Loucy (cell line): ENCODE data around the gene MYT1.

Experiments
- CTCF ChIP-seq: fragments of 200-600 bp; sonication (generic); conservative IDR thresholded peaks from 2 replicates; pipeline ENCODE4 v1.5.1; 2014; ENCODE audit warnings: mild to moderate bottlenecking, antibody characterized with exemption, low read length
- EZH2phosphoT487 ChIP-seq: fragments of 200-600 bp; IDR thresholded peaks from 2 replicates; pipeline ENCODE4 v1.6.1; 2018; ENCODE audit warnings: antibody characterized with exemption, mild to moderate bottlenecking, moderate library complexity, borderline replicate concordance

GRCh38 chr20:64159711-64160110 is 4.5 kb upstream of the MYT1 start:
- no peak for TF ChIP-seq CTCF
- TF ChIP-seq EZH2phosphoT487, result no peak
